ENCODE data around the gene LIN37.

The LIN37 gene

GRCh38 chr19:35777961-35778360 is 29.6 kb downstream of the LIN37 start:
- no peak overlapping the region for H3K4me3 ChIP-seq (ENCODE audit: low read depth, low read length)
- TF ChIP-seq CTCF (conservative IDR thresholded peaks at IDR 0.05; ENCODE audit: low read depth, low read length) = no peak
- DNase-seq (ENCODE audit: low read depth) = no peak

- no peak overlapping the region for H3K4me3 ChIP-seq (ENCODE audit: low read depth, low read length)
- no peak for TF ChIP-seq CTCF (conservative IDR thresholded peaks at IDR 0.05; ENCODE audit: low read depth, low read length)
Measured at GRCh38 chr19:35779033-35779432, 30.7 kb downstream of the LIN37 start.

GRCh38 chr19:35780058-35780457 is 31.7 kb downstream of the LIN37 start:
- TF ChIP-seq CTCF (conservative IDR thresholded peaks at IDR 0.05; ENCODE audit: low read depth, low read length) = no peak
- no peak overlapping the region for H3K4me3 ChIP-seq (ENCODE audit: low read depth, low read length)
- DNase-seq (ENCODE audit: low read depth) = no peak

More at GRCh38 chr19:35779033-35779432, 30.7 kb downstream of the LIN37 start:
- no peak for DNase-seq (ENCODE audit: low read depth)

- no peak overlapping the region for H3K4me3 ChIP-seq (ENCODE audit: low read depth, low read length)
- TF ChIP-seq CTCF (conservative IDR thresholded peaks at IDR 0.05; ENCODE audit: low read depth, low read length) = no peak
- no peak for DNase-seq (ENCODE audit: low read depth)
Measured at GRCh38 chr19:35780717-35781116, 32.3 kb downstream of the LIN37 start.

GRCh38 chr19:35781650-35782049 is 33.3 kb downstream of the LIN37 start:
- no peak overlapping the region for H3K4me3 ChIP-seq (ENCODE audit: low read depth, low read length)
- no peak for TF ChIP-seq CTCF (conservative IDR thresholded peaks at IDR 0.05; ENCODE audit: low read depth, low read length)
- no peak for DNase-seq (ENCODE audit: low read depth)

- no peak overlapping the region for H3K4me3 ChIP-seq (ENCODE audit: low read depth, low read length)
- TF ChIP-seq CTCF (conservative IDR thresholded peaks at IDR 0.05; ENCODE audit: low read depth, low read length) = no peak
- DNase-seq (ENCODE audit: low read depth) = no peak
Measured at GRCh38 chr19:35782589-35782988, 34.2 kb downstream of the LIN37 start.

- no peak for TF ChIP-seq CTCF (conservative IDR thresholded peaks at IDR 0.05; ENCODE audit: low read depth, low read length)
- no peak overlapping the region for H3K4me3 ChIP-seq (ENCODE audit: low read depth, low read length)
- DNase-seq (ENCODE audit: low read depth) = no peak
Measured at GRCh38 chr19:35783469-35784434, 35.4 kb downstream of the LIN37 start.
